GM19099 (cell line): ENCODE measurements around the gene FHIT.

ENCODE experiments used
- POLR2A ChIP-seq: IDR thresholded peaks from 3 replicates; pipeline ENCODE4 v1.6.1; 2011; ENCODE audit warnings: low read depth; ENCODE audit not compliant: insufficient read length; ENCODE audit errors: extremely low read depth

Gene FHIT

GRCh38 chr3:60746695-60747416 lies 504.4 kb downstream of the FHIT start:
- TF ChIP-seq POLR2A, result no peak

GRCh38 chr3:60746043-60746638 lies 505.1 kb downstream of the FHIT start:
- no peak for TF ChIP-seq POLR2A

- TF ChIP-seq POLR2A, result no peak
Observed at GRCh38 chr3:60743631-60744164, 507.6 kb downstream of the FHIT start.

GRCh38 chr3:60742606-60743145 lies 508.6 kb downstream of the FHIT start:
- no peak for TF ChIP-seq POLR2A

- TF ChIP-seq POLR2A, result no peak
Observed at GRCh38 chr3:60737633-60738399, 513.4 kb downstream of the FHIT start.

GRCh38 chr3:60730371-60730770 lies 520.9 kb downstream of the FHIT start:
- TF ChIP-seq POLR2A, result no peak

- TF ChIP-seq POLR2A, result no peak
Observed at GRCh38 chr3:60729056-60729455, 522.2 kb downstream of the FHIT start.

- no peak for TF ChIP-seq POLR2A
Observed at GRCh38 chr3:60728006-60728405, 523.2 kb downstream of the FHIT start.

GRCh38 chr3:60720736-60721135 lies 530.5 kb downstream of the FHIT start:
- no peak for TF ChIP-seq POLR2A

- no peak for TF ChIP-seq POLR2A
Observed at GRCh38 chr3:60716573-60716972, 534.7 kb downstream of the FHIT start.

GRCh38 chr3:60708191-60708975 lies 542.9 kb downstream of the FHIT start:
- TF ChIP-seq POLR2A, result no peak

GRCh38 chr3:60707452-60708020 lies 543.7 kb downstream of the FHIT start:
- TF ChIP-seq POLR2A, result no peak

GRCh38 chr3:60703956-60704736 lies 547.1 kb downstream of the FHIT start:
- no peak for TF ChIP-seq POLR2A

- no peak for TF ChIP-seq POLR2A
Observed at GRCh38 chr3:60703008-60703407, 548.2 kb downstream of the FHIT start.

GRCh38 chr3:60698117-60698516 lies 553.1 kb downstream of the FHIT start:
- TF ChIP-seq POLR2A, result no peak
